Measurements from ENCODE around the gene TM4SF5.

DNA sequence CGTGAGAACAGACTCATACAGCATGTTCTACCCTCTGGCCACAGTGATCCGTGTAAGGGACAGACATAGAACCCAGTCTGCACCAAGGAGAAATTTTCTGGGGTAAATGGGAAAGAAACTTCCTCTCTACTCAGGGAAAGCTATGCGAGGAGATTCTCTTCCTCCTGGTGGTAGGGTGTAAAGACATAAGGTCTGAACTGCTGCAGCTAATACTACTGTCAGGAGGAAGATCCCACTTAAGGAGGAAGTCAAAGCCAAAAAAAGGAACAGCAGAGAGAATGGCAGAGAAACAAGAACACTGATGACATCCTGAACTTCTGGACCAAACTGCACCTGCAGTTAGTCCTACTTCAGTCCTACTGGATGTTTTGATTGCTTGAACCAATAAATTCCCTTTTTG, 7.1 kb upstream of the TM4SF5 start:
- TF ChIP-seq STAT1 (conservative IDR thresholded peaks at IDR 0.05) = no peak
- TF ChIP-seq RAD21 (IDR thresholded peaks at IDR 0.05; ENCODE audit: insufficient read depth, low read depth, low read length) = no peak

Data from GM12878 (cell line).